DMS153 treated with DMSO at 0.1 percent for 48 hours (cell line): ENCODE measurements around the gene C1QTNF1.
A peak's percentile ranks its signal among the peaks of the same experiment; 100 is the strongest.

Experiments used
- DNase-seq: peaks from one replicate; lab custom pipeline; 2025; ENCODE audit not compliant: unreplicated experiment; lab: John Stamatoyannopoulos, UW

The C1QTNF1 gene

GRCh38 chr17:79023886-79024771 is at the start of gene C1QTNF1:
TSS of gene C1QTNF1 (plus strand) at chr17:79024169. CDS start at chr17:79043969, 19,800 bp downstream.
- DNase-seq, result no peak

GRCh38 chr17:78974635-78975591 is 49.1 kb upstream of the C1QTNF1 start:
- no peak for DNase-seq

GRCh38 chr17:78976907-78977680 is 46.9 kb upstream of the C1QTNF1 start:
- no peak for DNase-seq

GRCh38 chr17:78977681-78977943 is 46.4 kb upstream of the C1QTNF1 start:
- DNase-seq, result no peak

GRCh38 chr17:78977997-78978973 is 45.7 kb upstream of the C1QTNF1 start:
- DNase-seq, result no peak

- peak; percentile 93 for DNase-seq
Measured at GRCh38 chr17:78979780-78980623, 44.0 kb upstream of the C1QTNF1 start, which contains the start of gene LGALS3BP. TSS of gene LGALS3BP (minus strand) at chr17:78979923. CDS start at chr17:78977191, 2,732 bp downstream.

- DNase-seq, result no peak
Measured at GRCh38 chr17:78980624-78980972, 43.4 kb upstream of the C1QTNF1 start.

- no peak for DNase-seq
Measured at GRCh38 chr17:78981010-78981888, 42.7 kb upstream of the C1QTNF1 start.

GRCh38 chr17:78985395-78985794 is 38.6 kb upstream of the C1QTNF1 start:
- no peak for DNase-seq

GRCh38 chr17:78986048-78986648 is 37.8 kb upstream of the C1QTNF1 start:
- DNase-seq, result peak; percentile 72

GRCh38 chr17:78986649-78987328 is 37.2 kb upstream of the C1QTNF1 start:
- DNase-seq, result peak; percentile 59

- no peak for DNase-seq
Measured at GRCh38 chr17:78988152-78988551, 35.8 kb upstream of the C1QTNF1 start.

GRCh38 chr17:78990349-78991016 is 33.5 kb upstream of the C1QTNF1 start:
- no peak for DNase-seq

- no peak for DNase-seq
Measured at GRCh38 chr17:78991017-78991738, 32.8 kb upstream of the C1QTNF1 start.

GRCh38 chr17:78991906-78992532 is 31.9 kb upstream of the C1QTNF1 start:
- DNase-seq, result no peak
